NT2/D1 (cell line): ENCODE data around the gene APOA5.

ENCODE experiments used
- SUZ12 ChIP-seq: IDR thresholded peaks from 2 replicates; pipeline ENCODE4 v1.6.1; 2011; ENCODE audit not compliant: insufficient read length, insufficient read depth; ENCODE audit errors: extremely low read depth
- YY1 ChIP-seq: IDR thresholded peaks from 2 replicates; pipeline ENCODE4 v1.6.1; 2011; ENCODE audit not compliant: insufficient read length, insufficient read depth
- ZNF274 ChIP-seq: IDR thresholded peaks from 2 replicates; pipeline ENCODE4 v1.6.1; 2011; ENCODE audit warnings: mild to moderate bottlenecking, low read depth, low read length

GRCh38 chr11:116840224-116840745 is 48.6 kb upstream of the APOA5 start:
- TF ChIP-seq ZNF274, result no peak
- no peak for TF ChIP-seq YY1
- no peak for TF ChIP-seq SUZ12
